ENCODE results near the gene MAPK11.
A peak's percentile ranks its signal among the peaks of the same experiment; 100 is the strongest.

Gene MAPK11

DNA sequence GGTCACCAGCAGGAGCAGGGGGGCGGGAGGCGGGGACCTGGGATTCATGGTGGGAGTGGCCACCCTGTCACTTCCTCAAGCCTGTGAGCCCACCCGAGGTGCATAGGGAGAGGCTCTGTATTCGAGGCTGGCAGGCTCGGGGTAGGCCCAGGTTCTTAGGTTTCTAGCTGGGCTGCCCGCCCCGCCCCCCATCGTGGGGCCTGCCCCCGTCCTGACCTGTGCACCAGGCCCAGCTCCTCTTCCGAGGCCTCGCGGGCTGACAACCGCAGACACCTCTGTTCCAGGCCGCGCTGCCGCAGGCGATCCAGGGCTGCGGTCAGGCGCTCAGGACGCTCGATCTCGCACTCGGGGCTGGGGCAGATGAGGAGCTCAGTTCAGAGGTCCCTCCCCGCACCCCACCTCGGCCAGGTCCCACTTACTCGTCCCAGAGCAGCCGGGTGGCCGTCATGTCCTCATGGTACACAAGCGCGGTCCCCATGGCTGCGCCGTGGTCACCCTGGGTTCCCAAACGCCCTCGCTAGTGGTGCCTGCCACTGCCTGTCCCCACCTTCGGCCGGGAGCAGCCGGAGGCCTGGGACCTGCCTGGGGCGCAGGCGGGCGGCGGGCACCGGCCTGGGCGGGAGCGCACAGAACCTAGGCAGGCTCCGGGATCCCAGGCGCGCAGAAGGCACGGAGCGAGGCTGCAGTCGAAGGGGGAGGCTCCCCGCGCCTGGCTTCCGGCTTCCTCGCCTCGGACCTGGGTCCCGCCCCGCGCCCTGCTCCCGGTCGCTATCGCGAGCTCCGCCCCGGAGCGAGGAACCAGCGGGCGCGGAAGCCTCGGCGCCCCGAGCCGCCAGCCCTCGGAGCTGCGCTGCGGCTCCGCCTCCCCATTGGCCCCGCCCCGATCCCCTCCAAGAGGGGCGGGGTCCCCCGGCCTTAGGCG, 19.4 kb downstream of the MAPK11 start, which contains the start of gene HDAC10:
Gene HDAC10 (minus strand): TSS at position 711 of the 922 bp plus-strand sequence. CDS start 233 bp downstream, at position 478.
- DNase-seq (ENCODE audit: low spot score) (peak; percentile 73), FAIRE-seq (peak; percentile 42)

DNA sequence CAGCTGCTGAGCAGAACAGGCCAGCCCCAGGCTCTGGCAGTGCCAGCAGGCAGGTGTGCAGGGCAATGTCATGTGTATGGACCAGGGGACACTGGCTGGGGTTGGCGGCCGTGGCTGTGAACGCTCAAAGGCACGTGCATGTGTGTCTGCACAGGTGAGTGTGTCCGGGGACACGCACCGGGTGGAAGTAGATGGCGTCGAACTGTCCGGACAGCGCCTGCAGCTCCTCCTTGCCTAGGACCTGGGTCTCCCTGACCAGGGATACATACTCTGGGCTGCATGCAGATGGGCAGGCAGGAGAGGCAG, 20.0 kb downstream of the MAPK11 start:
- no peak for FAIRE-seq
- no peak for DNase-seq (ENCODE audit: low spot score)

DNA sequence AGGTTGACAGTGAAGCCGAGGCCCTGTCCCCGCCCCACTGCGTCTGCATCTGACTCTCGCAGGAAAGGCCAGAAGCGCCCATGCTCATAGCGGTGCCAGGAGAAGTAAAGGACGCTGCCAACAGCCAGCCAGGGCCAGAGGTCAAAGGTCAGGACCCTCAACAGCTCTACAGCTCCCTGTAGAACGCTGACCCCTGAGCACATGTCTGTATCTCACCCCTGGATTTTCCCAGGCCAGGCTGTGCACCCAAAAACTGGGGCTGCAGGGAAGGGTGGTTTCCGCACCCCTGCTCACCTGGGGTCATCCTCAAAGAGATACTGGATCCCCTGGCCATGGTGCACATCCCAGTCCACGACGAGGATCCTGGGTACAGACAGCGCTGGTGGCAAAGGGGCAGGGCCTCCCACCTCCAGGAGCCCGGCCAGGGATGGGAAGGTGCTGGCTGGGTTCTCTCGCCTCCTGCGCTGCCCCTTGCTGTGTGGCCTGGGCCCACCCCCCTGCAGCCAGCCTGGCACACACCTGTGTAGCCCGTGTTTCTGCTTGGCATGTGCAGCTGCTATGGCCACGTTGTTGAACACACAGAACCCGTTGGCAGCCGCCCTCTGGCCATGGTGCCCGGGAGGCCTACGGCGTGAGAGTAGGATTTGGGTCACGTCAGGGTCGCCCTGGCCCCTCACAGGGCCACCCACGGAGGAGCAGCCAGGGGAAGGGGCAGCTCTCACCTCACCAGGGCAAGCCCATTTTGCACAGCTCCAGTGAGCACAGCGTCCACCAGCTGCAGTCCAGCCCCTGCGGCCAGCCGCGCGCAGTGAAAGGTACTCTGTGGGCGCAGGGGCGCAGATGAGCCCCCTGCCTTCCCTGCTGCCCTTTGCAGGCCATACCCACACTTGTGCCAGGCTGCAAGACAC, 20.6 kb downstream of the MAPK11 start:
- DNase-seq (ENCODE audit: low spot score) (no peak), FAIRE-seq (no peak)

DNA sequence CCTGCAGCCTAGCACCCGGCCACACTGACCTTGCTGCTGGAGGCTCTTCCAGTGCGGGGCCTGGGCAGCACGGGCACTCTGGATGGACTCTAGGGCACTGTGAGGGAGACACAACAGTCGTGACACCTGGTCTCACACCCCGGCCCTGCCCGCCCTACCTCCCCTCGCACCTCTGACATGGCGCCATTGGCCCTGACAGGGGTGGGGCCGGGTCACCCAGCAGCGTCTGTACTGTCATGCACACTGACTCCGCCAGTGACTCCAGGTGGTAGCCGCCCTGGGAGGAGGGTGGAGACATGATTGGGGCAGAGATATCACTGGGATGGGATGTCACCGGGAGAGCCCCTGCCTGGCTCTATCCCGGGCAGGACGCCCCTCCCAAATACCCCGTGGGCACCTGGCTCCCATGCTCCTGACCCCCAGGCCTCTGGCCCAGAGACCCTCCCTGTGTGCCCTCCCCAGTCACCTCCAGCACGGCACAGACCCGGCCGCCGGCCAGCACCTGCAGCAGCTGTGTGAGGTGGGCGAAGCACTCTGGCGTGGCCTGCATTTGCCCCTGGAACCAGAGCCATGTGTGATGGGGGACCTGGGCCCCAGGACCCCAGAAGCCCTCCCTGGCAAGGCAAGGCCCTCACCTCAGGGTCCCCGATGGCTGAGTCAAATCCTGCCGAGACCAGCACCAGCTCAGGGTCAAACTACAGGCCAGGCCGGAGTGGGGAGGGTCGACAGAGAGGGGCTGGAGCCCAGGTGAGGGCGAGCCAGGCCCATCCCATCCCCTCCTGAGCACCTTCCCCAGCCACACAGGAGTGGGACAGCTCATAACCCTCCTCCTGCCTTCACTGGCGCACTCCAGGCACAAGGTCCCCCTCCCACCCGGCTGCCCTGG, 21.7 kb downstream of the MAPK11 start:
- DNase-seq (ENCODE audit: low spot score) = no peak
- FAIRE-seq = no peak

DNA sequence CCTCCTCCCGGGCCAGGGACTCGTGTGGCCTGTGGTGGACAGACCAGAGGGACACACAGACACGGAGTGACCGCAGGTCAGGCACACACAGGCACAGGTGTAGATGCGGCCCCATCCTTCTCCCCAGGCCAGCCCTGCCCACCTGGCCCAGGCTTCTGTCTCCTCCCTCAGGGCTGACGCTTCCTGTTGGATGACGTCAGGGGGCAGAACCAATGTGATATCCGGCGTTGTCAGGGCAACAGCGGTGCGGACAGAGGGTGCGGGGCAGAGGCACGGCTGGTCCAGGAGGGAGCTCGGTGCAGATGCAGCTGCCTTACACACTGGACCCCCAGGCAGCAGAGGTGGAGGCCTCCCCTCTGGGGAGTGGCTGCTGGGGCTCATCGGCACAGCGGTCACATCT, 22.4 kb downstream of the MAPK11 start:
- no peak for DNase-seq (ENCODE audit: low spot score)
- peak; percentile 68 for FAIRE-seq

DNA sequence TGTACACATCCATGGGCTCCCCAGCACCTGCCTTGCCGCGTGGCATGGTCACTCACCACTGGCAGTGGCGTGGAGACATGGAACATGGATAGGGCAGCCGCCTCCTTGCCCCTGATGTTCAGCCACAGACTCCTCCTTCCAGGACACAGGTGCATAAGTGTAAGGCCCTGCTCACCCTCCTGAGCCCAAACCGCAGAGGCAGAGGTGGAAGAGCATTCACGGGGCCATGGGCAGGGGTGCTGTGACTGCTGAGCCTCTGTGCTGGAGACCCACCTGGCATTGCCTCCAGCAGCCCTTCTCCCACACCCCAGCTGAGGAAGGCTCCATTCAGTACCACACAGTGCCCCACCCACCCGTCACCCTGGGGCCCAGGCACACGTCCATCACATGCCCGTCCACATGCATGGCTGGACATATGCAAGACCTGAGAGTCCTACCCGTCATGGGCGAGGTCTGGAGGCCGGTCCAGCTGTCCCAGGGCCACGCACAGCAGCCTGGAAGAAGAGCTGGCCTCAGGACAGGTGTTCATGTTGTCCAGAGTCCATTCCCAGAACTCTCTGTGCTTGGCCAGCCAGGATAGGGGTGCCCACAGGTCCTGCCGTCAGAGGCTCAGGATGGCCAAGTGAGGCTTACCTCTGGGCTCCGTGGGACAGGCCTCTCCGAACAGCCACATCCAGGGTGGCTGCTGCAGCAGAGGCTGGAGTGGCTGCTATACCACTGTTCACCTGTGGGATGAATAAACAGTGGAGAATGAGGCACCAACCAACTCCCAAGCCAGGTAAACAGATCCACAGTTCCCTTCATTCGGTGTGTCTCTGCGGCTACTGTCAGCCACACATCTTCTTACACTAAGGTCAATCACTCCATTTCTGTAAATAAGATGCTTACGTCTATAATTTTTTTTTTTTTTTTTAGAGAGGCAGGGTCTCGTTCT, 23.7 kb downstream of the MAPK11 start:
- DNase-seq (ENCODE audit: low spot score) (no peak), FAIRE-seq (peak; percentile 52)

DNA sequence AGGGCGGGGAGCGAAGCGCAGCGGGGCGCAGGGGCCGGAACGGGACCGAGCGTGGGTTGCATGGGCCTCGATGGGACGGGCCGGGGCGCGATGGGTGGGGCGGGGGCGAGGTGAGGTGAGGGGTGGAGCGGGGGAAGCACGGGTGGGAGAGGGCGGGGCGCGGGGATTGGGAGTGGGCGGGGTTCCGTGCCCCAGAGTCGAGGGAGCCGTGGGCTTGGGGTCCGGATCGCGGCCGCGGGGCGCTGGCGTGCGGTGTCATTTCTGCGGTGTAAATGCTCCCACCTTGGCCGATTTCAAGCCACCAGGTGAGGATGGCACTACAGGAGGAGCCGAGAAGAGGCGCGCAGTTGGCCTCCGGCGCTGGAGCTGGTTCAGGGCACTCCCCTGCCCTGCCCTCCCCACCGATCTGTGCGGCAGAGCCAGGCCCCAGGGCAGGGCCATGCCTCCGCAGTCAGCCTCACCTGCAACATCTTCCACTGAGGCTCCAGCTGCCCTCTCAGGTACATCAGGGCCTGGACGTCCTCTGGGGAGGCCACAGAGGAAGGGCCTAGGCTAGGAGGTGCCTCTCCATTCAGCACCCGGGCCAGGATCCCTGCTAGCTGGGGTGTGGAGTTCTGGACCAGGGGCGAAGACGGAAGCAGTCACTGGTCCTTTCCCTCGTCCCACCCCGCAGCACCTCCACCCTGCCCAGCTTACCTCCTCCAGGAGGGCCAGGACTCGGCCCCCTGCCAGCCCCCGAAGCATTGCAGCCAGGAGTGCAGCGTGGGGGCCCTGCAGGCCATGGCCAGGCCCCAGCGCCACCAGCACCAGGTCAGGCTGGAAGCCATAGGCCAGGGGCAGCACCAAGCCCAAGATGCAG, 24.7 kb downstream of the MAPK11 start:
- FAIRE-seq (no peak), DNase-seq (ENCODE audit: low spot score) (no peak)

DNA sequence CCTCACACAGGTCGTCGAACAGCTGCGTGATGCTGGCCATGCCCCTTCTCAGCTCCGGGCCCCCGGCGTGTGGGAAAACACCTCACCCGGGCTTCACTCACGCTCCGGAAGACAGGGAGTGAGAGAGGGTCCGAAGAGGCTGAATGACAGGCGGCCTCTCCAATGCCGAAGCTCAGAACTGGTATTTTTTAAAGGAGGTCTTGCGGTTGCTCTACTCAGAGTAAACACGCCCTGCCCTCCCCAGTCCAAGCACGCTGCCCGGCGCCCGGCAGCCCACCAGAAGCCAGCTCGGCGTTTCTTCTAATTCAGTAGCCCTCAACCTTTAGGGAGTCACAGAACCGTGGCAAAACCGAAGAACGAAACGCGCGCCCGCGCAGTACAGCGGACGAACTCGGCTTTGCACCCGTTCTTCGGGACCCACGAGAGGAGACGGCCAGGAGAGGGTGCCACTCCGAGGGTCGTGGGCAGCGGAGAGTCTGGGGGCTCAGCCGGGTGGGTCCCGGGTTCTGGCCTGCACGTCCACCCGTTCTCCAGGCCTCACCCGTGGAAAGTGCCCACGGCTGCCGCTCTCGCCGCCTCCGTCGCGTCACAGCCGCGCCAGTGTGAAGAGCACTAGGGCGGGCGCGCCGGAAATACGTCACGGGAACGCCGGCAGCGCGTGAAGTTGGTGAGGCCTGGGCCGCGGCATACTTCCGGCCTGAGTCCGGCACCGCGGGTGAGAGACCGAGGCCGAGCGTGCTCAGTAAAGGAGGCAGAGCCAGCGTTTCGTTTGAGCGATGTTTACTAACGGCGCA, 25.6 kb downstream of the MAPK11 start, which contains the start of gene TUBGCP6:
Gene TUBGCP6 (minus strand): TSS at position 604 of the 794 bp plus-strand sequence. CDS start 564 bp downstream, at position 40.
- FAIRE-seq (peak; percentile 98), DNase-seq (ENCODE audit: low spot score) (peak; percentile 97)

DNA sequence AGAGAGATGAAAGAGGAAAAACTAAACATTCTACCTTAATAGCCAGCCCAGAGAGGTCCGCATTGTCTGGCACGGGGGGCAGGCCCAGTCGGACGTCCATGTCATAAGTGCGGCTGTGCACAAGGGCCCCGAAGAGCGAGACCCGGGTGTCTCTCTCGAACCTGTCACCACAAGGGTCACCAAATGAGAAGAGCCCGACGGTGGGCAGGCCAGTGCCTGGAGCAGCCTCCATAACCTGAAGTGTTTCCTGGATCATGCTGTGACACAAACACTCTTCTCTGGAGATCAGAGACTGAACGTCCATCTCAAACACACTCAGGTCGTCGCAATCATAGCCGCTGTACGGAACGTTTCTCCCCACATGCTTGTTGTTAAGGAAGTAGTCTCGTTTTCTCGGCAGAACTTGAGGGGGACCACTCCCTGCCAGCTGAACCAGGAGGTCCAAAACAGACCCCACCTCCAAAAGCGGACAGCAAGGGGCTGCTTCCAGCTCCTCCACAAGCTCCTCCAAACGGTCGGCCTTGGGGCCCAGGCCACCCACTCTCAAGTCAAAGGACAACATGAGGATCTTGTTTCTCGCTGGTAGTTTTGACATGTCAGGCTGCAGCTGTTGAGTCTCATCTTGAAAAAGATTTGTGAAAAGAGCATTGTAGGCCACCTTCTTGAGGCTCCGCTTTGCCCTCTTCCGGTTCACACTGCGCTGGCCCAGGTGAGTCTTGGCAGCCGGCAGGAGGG, 26.3 kb downstream of the MAPK11 start:
- no peak for DNase-seq (ENCODE audit: low spot score)
- no peak for FAIRE-seq

DNA sequence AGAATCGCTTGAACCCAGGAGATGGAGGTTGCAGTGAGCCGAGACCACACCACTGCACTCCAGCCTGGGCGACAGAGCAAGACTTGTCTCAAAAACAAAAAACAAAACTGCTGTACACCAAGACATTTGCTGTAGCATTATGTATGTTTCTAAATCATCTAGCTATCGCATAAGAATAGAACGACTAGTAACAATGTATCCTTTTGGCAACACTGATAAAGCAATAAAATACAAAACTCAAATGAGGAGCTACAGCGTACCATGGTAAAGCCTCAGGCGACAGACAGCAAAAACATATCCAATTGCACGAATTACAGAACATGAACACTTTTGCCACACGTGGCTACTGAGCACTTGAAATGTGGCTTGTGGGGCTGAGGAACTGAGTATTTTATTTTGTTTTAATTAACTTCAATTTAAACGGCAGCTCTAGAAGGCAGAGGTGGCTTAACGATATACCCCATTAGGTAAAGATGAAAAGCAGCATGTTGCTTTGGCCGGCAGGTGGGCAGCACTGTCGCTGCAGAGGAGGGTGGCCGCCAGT, 27.7 kb downstream of the MAPK11 start:
- FAIRE-seq = peak; percentile 35

DNA sequence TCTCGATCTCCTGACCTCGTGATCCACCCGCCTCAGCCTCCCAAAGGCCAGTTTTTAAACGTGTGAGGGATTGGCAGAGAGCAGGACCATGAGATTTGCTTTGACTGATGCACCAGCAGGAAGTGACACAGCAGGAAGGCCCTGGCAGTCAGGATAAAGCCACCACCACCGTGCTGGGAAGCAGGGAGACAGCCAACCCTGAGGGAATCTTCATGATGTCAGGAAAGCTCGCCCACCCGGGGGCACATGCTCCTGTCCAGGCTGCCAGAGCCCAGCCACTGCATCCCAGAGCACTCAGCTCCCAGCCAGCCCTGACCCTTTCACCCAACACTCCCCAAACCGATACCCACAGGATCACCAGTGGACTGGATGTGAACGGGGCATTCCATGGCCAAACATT, 31.4 kb downstream of the MAPK11 start:
- FAIRE-seq (no peak), DNase-seq (ENCODE audit: low spot score) (no peak)

More for the DNA sequence above, 27.7 kb downstream of the MAPK11 start:
- no peak for DNase-seq (ENCODE audit: low spot score)

DNA sequence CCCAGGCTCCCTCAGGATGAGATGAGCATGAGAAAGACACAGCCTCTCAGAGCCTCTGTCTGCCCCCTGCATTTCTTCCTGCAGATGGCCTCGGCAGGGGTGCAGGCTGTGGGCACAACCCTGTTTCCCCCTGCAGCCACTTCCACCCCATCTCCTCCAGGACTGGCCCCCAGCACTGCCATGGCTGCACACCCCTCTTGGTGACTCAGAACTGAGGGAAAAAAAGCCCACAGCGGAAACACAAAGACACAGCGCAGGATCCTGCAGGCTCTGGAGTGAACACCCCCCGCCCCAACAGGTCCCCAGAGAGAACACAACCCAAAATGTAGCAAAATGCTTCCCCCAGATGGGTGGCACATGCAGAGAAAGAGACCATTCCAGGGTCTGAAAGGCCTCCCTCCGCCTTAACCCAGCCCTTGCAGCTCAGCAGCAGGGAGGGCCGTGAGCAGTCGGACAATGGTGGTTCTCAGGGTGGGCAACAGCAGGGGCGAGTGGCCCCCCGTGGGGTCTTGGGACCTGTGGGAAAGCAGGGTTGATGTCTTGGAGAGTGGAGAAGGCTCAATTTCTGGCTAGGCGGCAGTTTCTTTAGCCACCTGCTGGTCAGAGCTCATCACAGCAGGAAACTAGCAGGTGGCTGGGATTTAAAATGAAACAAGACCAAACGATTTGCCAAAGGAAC, 33.3 kb downstream of the MAPK11 start:
- FAIRE-seq = no peak

DNA sequence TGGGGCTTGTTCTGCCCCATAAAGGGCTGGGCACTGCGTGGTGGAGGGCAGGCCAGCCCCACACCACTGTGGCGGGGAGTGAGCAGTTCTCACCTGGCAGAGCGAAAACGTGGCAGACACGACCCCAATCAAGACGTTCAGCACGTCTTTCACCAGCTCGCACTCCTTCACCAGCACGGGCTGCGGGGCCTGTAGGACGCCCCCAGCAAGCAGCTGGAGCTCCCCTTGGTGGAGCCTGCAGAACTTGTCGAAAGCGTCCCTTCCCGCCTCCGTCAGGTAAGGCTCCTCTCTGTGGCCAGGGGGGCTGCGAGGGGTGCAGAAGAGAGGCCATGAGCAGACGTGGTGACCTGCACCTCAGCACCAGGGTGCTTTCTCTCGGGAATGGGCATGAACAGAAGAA, 37.0 kb downstream of the MAPK11 start:
- DNase-seq (ENCODE audit: low spot score) (no peak), FAIRE-seq (peak; percentile 72)

More for the DNA sequence above, 33.3 kb downstream of the MAPK11 start:
- DNase-seq (ENCODE audit: low spot score) = no peak

DNA sequence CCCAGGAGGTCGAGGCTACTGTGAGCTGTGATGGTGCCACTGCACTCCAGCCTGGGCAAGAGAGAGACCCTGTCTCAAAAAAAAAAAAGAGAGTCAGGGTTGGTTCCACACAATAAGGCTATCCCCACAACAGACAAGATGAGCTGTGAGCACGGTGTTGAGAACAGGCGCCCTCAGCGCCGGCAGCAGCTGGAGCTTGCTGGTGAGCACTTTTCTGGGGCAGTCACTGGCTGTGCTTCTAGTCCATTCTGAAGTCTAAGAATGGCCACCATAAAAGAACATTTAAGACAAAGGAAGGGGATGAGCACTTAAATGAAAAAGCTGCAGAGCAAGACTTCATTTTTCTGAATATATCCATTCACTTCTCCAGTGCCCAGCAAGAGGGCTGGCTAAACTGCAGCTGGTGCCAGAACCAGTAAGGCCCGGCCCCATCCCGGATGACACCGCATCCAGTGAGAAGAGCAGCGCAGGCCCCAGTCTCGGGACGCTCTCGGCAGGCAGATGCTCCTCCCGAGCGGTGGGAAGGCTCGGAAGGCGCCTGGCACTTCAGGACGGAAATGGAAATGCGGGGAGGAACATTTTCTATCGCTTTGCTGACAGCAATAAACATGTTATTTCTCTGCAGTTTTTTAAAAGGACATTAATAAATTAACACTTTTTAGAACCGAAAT, 37.6 kb downstream of the MAPK11 start:
- no peak for FAIRE-seq

DNA sequence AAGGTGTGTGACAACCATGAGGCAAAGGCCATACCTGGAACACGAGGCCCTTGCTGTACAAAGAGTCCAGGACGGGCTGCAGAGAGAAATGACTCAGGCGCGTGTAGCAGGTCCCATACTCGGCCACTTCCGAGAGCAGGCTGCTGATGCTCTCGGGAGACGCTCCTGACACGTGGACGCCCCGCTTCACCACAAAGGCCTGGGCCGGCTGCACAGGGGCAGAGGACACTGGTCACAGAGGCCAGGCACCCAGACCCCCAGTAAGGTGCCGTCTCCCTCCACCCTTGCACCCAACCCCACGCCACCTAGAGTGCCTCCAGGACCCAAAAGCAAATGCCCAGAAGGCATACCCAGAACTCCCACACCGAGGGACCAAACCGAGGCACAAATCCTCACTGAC, 40.8 kb downstream of the MAPK11 start:
- DNase-seq (ENCODE audit: low spot score) = no peak
- FAIRE-seq = no peak

More for the DNA sequence above, 37.6 kb downstream of the MAPK11 start:
- no peak for DNase-seq (ENCODE audit: low spot score)

DNA sequence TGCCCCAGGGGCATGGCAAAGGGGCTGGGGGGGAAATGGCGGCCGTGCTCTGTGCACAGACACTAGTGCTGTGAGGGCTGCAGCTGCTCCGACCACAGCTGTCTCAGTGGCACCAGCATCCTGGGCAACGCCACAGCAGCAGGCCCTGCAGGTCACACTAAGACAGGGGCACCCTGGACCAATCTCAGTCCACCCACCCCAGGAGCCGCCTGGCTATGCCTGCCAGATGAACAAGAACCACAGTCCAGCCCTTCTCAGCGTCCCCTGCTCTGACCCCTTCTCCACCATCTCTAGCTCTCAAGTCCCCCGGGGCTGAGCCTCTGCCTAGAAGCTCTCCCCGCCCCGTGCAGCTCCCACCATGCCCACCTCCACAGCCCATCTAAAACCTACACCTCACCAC, 41.8 kb downstream of the MAPK11 start:
- FAIRE-seq = no peak

More for the DNA sequence above, 41.8 kb downstream of the MAPK11 start:
- no peak for DNase-seq (ENCODE audit: low spot score)
